HEK293T (cell line): ENCODE results near the gene CFAP210.

Experiments
- ARNT ChIP-seq: fragments of 450-650 bp; IDR thresholded peaks from 2 replicates; pipeline ENCODE4 v1.6.1; 2017; ENCODE audit warnings: mild to moderate bottlenecking
- BHLHE40 ChIP-seq: fragments of 450-650 bp; IDR thresholded peaks from 2 replicates; pipeline ENCODE4 v1.6.1; 2016; ENCODE audit warnings: mild to moderate bottlenecking, moderate library complexity, borderline replicate concordance
- CTBP1 ChIP-seq: fragments of 450-650 bp; IDR thresholded peaks from 2 replicates; pipeline ENCODE4 v1.6.1; 2016; ENCODE audit warnings: borderline replicate concordance
- ELF4 ChIP-seq: fragments of 450-650 bp; IDR thresholded peaks from 2 replicates; pipeline ENCODE4 v1.6.1; 2017; ENCODE audit warnings: antibody characterized with exemption
- FOXA1 ChIP-seq: fragments of 450-650 bp; IDR thresholded peaks from 2 replicates; pipeline ENCODE4 v1.6.1; 2016; ENCODE audit warnings: mild to moderate bottlenecking
- FOXK2 ChIP-seq: fragments of 450-650 bp; IDR thresholded peaks from 2 replicates; pipeline ENCODE4 v1.6.1; 2016; ENCODE audit warnings: mild to moderate bottlenecking
- FOXM1 ChIP-seq: fragments of 450-650 bp; IDR thresholded peaks from 2 replicates; pipeline ENCODE4 v1.6.1; 2017; ENCODE audit warnings: mild to moderate bottlenecking, borderline replicate concordance
- LEF1 ChIP-seq: fragments of 450-650 bp; IDR thresholded peaks from 2 replicates; pipeline ENCODE4 v1.6.1; 2017; ENCODE audit warnings: mild to moderate bottlenecking, borderline replicate concordance
- PKNOX1 ChIP-seq: fragments of 450-650 bp; IDR thresholded peaks from 2 replicates; pipeline ENCODE4 v1.6.1; 2016
- SP1 ChIP-seq: fragments of 450-650 bp; IDR thresholded peaks from 2 replicates; pipeline ENCODE4 v1.6.1; 2017
- SUZ12 ChIP-seq: fragments of 450-650 bp; IDR thresholded peaks from 2 replicates; pipeline ENCODE4 v1.6.1; 2016; ENCODE audit warnings: mild to moderate bottlenecking
- TARDBP ChIP-seq: fragments of 450-650 bp; IDR thresholded peaks from 2 replicates; pipeline ENCODE4 v1.6.1; 2016
- ZNF384 ChIP-seq: fragments of 450-650 bp; IDR thresholded peaks from 2 replicates; pipeline ENCODE4 v1.6.1; 2016

- TF ChIP-seq ARNT (no peak), TARDBP (no peak), SP1 (no peak), FOXA1 (no peak), FOXM1 (no peak), BHLHE40 (no peak), ELF4 (no peak), LEF1 (no peak), SUZ12 (no peak), PKNOX1 (no peak), FOXK2 (no peak), ZNF384 (no peak), CTBP1 (no peak)
These were observed 24.8 kb upstream of the CFAP210 start for GRCh38 chr2:169718930-169719504.
